Right atrium auricular region (tissue), 2 donors: ENCODE measurements around the gene BTBD16. TPM values are rescaled to one million over a fixed set of nuclear protein-coding genes. Genes with fewer than 3 reads are reported as not detected.

Source experiments
- DNase-seq: peaks from one replicate; pipeline ENCODE4 v3.0.0-alpha.2; 2019; ENCODE audit warnings: low spot score
- H3K27ac ChIP-seq, 2 donors: fragments of 200-600 bp; sonication (generic); 1 replicate in 1 of 2; 2 replicates in 1 of 2; pipeline ENCODE4 v1.5.1; 2016 to 2019
- H3K27me3 ChIP-seq, 2 donors: fragments of 200-600 bp; sonication (generic); one replicate each; pipeline versions ENCODE4 v1.5.1 to v1.6.0; 2017 to 2019
- H3K36me3 ChIP-seq: fragments of 200-600 bp; sonication (generic); one replicate; pipeline ENCODE4 v1.5.1; 2016
- H3K4me1 ChIP-seq, 2 donors: fragments of 200-600 bp; sonication (generic); one replicate each; pipeline versions ENCODE4 v1.5.1 to v1.6.0; 2017 to 2019
- H3K4me3 ChIP-seq, 2 donors: fragments of 200-600 bp; sonication (generic); 1 replicate in 1 of 2; 2 replicates in 1 of 2; pipeline ENCODE4 v1.5.1; 2017 to 2019; ENCODE audit warnings: mild to moderate bottlenecking in 1 of 2, moderate library complexity in 1 of 2
- H3K9me3 ChIP-seq, 2 donors: fragments of 200-600 bp; sonication (generic); one replicate each; pipeline ENCODE4 v1.5.1; 2019
- total RNA-seq, 2 donors: library from RNA; depleted of rRNA; stranded (reverse); fragments of >200 nt; gene quantifications; one replicate each; pipeline ENCODE4 v1.1.0, GENCODE V29; 2016
- TF ChIP-seq, protein P1 (sequence below), 2 donors: fragments of 200-600 bp; sonication (generic); IDR thresholded peaks; one replicate each; pipeline ENCODE4 v1.5.1; 2019; ENCODE audit warnings: antibody characterized with exemption in 2 of 2

Gene BTBD16
- total RNA-seq, 2 donors from 2014 or later: not detected

DNA sequence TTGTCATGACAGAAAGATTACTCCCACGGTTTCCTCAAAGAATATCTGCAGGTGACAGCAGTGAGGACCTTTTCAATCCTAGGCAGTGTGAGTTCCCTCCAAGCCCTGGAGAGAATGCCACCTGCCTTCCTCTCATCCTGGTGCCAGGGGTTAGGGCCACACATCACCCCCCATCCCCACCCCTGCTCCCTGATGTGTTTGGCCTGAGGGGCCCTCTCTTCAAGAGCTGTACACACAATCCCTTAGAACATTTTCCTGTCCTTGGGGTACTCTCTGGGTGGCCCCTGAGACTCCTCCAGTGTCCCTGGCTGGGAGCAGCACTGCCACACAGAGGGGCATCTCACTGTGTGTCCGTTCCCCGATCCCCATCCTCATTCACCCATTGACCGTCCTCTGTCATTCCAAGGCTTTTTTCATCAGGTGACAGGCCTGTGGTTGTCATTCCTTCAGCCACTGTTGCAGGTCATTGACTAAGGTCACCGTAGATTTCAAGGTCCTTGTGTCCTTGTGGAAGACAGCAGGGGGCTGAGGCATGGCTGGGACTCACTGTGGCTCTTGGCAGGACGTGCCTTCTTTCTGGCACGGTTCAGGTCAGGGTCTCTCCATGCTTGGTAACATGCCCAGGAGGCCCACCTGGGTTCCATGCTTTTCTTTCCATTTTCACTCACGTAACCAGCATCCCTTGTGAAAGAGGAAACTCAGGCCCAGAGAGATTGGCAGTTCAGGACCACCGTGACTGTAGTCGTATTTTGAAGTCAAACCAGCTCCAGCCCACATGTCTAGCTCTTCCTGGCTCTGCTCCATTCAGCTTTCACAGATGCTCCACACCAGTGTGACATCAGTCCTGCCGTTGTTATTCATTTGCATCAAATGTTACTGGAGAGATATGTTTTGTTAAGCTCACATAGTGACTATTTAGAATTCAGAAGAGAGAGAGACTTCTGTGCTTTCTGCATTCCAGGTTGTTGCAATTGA lies 26.8 kb upstream of the BTBD16 start:
- H3K4me1 ChIP-seq: peaks cover 0 to 13% of the 10 kb centered on the region in 2 donors
- peaks cover 92% of the 10 kb centered on the region for H3K36me3 ChIP-seq
- no peaks in the 10 kb centered on the region for H3K27me3 ChIP-seq
- no peak for DNase-seq
- no peaks in the 10 kb centered on the region for H3K9me3 ChIP-seq
- TF ChIP-seq, protein P1, sequence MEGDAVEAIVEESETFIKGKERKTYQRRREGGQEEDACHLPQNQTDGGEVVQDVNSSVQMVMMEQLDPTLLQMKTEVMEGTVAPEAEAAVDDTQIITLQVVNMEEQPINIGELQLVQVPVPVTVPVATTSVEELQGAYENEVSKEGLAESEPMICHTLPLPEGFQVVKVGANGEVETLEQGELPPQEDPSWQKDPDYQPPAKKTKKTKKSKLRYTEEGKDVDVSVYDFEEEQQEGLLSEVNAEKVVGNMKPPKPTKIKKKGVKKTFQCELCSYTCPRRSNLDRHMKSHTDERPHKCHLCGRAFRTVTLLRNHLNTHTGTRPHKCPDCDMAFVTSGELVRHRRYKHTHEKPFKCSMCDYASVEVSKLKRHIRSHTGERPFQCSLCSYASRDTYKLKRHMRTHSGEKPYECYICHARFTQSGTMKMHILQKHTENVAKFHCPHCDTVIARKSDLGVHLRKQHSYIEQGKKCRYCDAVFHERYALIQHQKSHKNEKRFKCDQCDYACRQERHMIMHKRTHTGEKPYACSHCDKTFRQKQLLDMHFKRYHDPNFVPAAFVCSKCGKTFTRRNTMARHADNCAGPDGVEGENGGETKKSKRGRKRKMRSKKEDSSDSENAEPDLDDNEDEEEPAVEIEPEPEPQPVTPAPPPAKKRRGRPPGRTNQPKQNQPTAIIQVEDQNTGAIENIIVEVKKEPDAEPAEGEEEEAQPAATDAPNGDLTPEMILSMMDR (IDR thresholded peaks at IDR 0.05): no peak
- H3K27ac ChIP-seq: no peak overlapping the region
- H3K4me3 ChIP-seq: no peak overlapping the region

DNA sequence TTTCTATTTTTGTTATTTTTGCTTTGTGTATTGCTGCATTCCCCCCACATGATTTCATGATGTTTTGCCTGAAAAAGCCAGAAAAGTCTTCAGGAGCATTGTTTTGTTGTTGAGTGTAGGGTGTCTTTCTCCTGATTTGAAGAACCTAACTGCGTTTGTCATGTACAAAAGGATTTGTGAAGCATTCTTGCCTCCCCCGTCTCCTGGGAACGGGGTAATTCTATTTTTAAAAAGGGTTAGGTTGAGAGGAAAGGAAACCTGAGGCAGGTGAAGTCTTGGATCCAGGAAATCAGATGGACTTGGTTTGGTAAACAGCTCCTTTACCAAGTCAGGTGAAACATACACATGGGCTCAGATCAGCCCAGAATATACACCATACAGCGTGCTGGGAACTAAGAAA lies 26.0 kb upstream of the BTBD16 start:
- H3K36me3 ChIP-seq: peaks cover 88% of the 10 kb centered on the region
- H3K27ac ChIP-seq: no peak overlapping the region
- H3K4me3 ChIP-seq: no peak overlapping the region
- H3K9me3 ChIP-seq: no peaks in the 10 kb centered on the region
- DNase-seq: no peak
- H3K27me3 ChIP-seq: no peaks in the 10 kb centered on the region
- TF ChIP-seq, protein P1 (IDR thresholded peaks at IDR 0.05): no peak
- H3K4me1 ChIP-seq: peaks cover 0 to 18% of the 10 kb centered on the region in 2 donors

DNA sequence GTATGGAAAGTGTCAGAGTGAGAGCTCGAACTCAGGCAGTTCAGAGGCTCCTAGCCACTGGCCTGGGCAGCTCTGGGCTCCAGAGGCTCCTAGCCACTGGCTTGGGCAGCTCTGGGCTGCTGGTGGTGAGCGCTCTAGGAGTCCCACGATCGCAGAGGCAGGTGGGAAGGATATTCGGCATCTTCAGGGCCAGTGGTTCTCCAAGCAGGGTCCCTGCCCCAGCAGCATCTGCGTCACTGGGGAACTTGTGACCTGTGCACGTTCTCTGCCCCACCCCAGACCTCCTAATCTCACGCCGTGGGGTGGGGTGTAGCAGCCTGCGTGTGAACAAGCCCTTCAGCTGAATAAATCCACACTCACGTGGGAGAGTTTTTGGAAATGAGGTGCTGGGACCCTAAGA lies 25.2 kb upstream of the BTBD16 start:
- peaks cover 0 to 23% of the 10 kb centered on the region in 2 donors for H3K4me1 ChIP-seq
- TF ChIP-seq, protein P1 (IDR thresholded peaks at IDR 0.05): no peak
- DNase-seq: no peak
- no peak overlapping the region for H3K4me3 ChIP-seq
- peaks cover 82% of the 10 kb centered on the region for H3K36me3 ChIP-seq
- no peaks in the 10 kb centered on the region for H3K27me3 ChIP-seq
- H3K9me3 ChIP-seq: no peaks in the 10 kb centered on the region
- peak overlapping the region in 1 of 2 donors; percentile 82 for H3K27ac ChIP-seq

DNA sequence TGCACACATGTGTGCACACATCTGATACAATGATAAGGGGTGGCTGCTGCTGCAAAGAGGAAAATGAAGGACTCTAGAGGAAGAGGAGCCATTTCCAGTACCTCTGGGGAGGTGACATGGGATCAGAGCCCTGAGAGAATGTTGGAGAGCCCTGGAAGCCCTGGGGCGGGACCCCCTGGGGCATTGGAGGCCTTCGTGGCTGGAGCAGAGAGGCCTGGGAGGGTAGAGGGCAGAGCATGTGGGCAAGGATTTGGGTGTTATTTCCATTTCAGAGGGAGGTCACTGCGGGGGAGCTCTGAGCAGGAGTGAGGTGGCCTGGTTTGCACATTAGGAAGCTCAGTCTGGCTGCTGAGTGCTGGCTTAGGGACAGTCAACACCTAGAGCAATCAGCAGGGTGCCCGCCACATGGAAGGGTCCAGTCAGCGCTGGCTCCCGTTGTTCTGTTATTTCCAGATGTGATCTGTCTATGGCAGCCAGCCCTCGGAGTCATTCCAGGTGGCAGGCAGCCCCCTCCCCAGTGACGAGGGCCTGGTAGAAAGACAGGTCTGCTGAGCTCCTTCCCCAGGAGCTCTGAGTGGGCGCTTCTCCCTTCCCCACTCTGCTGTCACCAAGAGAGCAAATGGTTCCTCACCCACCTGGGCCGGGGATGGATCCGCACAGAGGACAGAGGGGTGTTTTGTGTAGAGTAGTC lies 24.1 kb upstream of the BTBD16 start:
- Histone ChIP-seq H3K27ac (peak overlapping the region; percentile 48 to 82), H3K4me1 (peaks cover 0 to 23% of the 10 kb centered on the region in 2 donors), H3K27me3 (no peaks in the 10 kb centered on the region), H3K4me3 (no peak overlapping the region), H3K9me3 (no peaks in the 10 kb centered on the region), H3K36me3 (peaks cover 82% of the 10 kb centered on the region)
- TF ChIP-seq, protein P1 (IDR thresholded peaks at IDR 0.05): no peak
- no peak for DNase-seq

DNA sequence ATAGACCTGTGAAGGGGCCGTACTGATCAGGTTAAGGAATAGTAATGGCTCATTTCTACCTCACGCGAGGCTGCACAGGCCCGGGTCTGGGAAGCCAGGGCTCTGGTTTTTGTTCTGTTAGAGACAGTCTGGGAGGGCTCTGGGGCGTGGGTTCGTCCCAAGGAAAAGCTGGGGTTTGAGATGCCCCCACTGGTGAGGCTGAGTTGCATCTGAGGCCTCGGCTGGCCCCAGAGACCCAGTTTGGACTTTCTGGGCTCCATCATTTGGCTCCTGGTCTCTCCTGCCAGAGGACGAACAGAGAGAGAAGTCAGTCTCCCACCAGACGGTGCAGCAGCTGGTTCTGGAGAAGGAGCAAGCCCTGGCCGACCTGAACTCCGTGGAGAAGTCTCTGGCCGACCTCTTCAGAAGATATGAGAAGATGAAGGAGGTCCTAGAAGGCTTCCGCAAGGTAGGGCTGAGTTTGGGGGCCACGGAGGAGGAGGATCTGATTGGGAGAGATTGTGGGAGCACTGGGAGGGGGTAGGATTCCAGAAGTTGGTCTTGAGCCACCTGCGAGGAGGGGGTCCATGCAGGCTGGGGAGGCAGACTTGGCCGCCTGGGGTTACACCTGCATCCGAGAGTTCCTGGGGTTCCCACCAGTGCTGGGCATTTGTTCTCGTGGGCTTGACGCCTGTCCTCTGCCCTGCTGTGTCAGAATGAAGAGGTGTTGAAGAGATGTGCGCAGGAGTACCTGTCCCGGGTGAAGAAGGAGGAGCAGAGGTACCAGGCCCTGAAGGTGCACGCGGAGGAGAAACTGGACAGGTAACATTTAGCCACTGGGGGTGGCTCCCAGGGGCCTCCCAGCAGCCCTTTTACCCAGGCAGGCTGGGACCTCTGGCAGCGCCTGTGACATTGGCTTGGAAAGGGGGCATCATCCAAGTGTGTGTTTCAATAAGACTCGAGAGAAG lies 22.5 kb upstream of the BTBD16 start:
- H3K27ac ChIP-seq: peak overlapping the region; percentile 48 to 82

More for the DNA sequence above, 22.5 kb upstream of the BTBD16 start:
- no peak for DNase-seq
- H3K36me3 ChIP-seq: peaks cover 78% of the 10 kb centered on the region
- TF ChIP-seq, protein P1 (IDR thresholded peaks at IDR 0.05): no peak
- no peaks in the 10 kb centered on the region for H3K27me3 ChIP-seq
- no peak overlapping the region for H3K4me3 ChIP-seq
- H3K4me1 ChIP-seq: peaks cover 0 to 23% of the 10 kb centered on the region in 2 donors
- H3K9me3 ChIP-seq: no peaks in the 10 kb centered on the region
